Keratinocyte (primary cell): Measurements from ENCODE around the gene ARCN1. TPM values are rescaled to one million over a fixed set of nuclear protein-coding genes. Genes with fewer than 3 reads are reported as not detected.
A peak's percentile ranks its signal among the peaks of the same experiment; 100 is the strongest.

Source experiments
- DNase-seq: peaks from one replicate; pipeline ENCODE4 v3.0.0-alpha.2; 2011; ENCODE audit warnings: low read depth, missing footprints, low spot score
- FAIRE-seq: peaks from 2 replicates; lab custom pipeline; 2011; peaks lifted over from hg19 to GRCh38; lab: Jason Lieb, UNC
- H2AFZ ChIP-seq: 2 replicates; pipeline ENCODE4 v1.6.0; 2012; ENCODE audit warnings: low read length, control low read depth, inconsistent platforms; ENCODE audit not compliant: control insufficient read depth
- H3K27ac ChIP-seq: 2 replicates; pipeline ENCODE4 v1.5.1; 2011; ENCODE audit warnings: low read length; ENCODE audit not compliant: control insufficient read depth, insufficient read depth
- H3K27me3 ChIP-seq: 3 replicates; pipeline ENCODE4 v1.6.0; 2011; ENCODE audit warnings: low read length; ENCODE audit not compliant: control insufficient read depth, insufficient read depth; ENCODE audit errors: extremely low read depth
- H3K36me3 ChIP-seq, 2 experiments: 2 replicates in 1 of 2; 3 replicates in 1 of 2; pipeline ENCODE4 v1.5.1; 2011; ENCODE audit warnings: low read length in 2 of 2, mild to moderate bottlenecking in 1 of 2; ENCODE audit not compliant: control insufficient read depth in 2 of 2, insufficient read depth in 2 of 2; ENCODE audit errors: extremely low read depth in 1 of 2
- H3K4me1 ChIP-seq: 3 replicates; pipeline ENCODE4 v1.5.1; 2011; ENCODE audit warnings: low read length; ENCODE audit not compliant: control insufficient read depth, insufficient read depth; ENCODE audit errors: extremely low read depth
- H3K4me2 ChIP-seq: 3 replicates; pipeline ENCODE4 v1.6.0; 2011; ENCODE audit warnings: low read depth, low read length; ENCODE audit not compliant: control insufficient read depth, insufficient read depth; ENCODE audit errors: extremely low read depth
- H3K4me3 ChIP-seq, 3 experiments: fragments of 200-600 bp in 1 of 3; sonication (generic) in 1 of 3; 2 replicates in 2 of 3; 3 replicates in 1 of 3; pipeline ENCODE4 v1.5.1; 2011 to 2016; ENCODE audit warnings: low read length in 3 of 3, mild to moderate bottlenecking in 3 of 3, control low read depth in 2 of 3, inconsistent platforms in 1 of 3, low read depth in 1 of 3, mixed read lengths in 1 of 3, mixed run types in 1 of 3, moderate library complexity in 1 of 3; ENCODE audit not compliant: control insufficient read depth in 2 of 3, insufficient read depth in 2 of 3; ENCODE audit errors: extremely low read depth in 1 of 3
- H3K79me2 ChIP-seq: 2 replicates; pipeline ENCODE4 v1.6.0; 2012; ENCODE audit warnings: low read length; ENCODE audit not compliant: control insufficient read depth, insufficient read depth
- H3K9ac ChIP-seq: 3 replicates; pipeline ENCODE4 v1.6.0; 2011; ENCODE audit warnings: low read length; ENCODE audit not compliant: control insufficient read depth, insufficient read depth; ENCODE audit errors: extremely low read depth
- H3K9me1 ChIP-seq: 3 replicates; pipeline ENCODE4 v1.6.0; 2011; ENCODE audit warnings: low read length; ENCODE audit not compliant: control insufficient read depth, insufficient read depth; ENCODE audit errors: extremely low read depth
- H3K9me3 ChIP-seq: 2 replicates; pipeline ENCODE4 v1.5.1; 2012; ENCODE audit warnings: low read depth, low read length; ENCODE audit not compliant: control insufficient read depth
- H4K20me1 ChIP-seq: 3 replicates; pipeline ENCODE4 v1.6.0; 2011; ENCODE audit warnings: low read length; ENCODE audit not compliant: control insufficient read depth, insufficient read depth; ENCODE audit errors: extremely low read depth
- EZH2 ChIP-seq: IDR thresholded peaks from one replicate; pipeline ENCODE4 v1.6.1; 2012; ENCODE audit warnings: inconsistent platforms, mild to moderate bottlenecking, low read length, moderate library complexity
- dilution Hi-C: fragments of 300-500 bp; cut with MboI; formaldehyde crosslinking; loops from one replicate; pipeline ENCODE4 v1.7.0; 2020; ENCODE audit warnings: low sequenced_read_pairs; ENCODE audit not compliant: extremely low pct_ligation_motif_present
- polyA plus RNA-seq, 5 experiments: library from polyadenylated mRNA; depleted of rRNA in 3 of 5; stranded (reverse) in 3 of 5; stranded (forward) in 1 of 5; unstranded in 1 of 5; fragments of >200 nt; gene quantifications; 1 replicate in 1 of 5; 2 replicates in 3 of 5; 3 replicates in 1 of 5; pipeline versions ENCODE4 v1.2.1 to v1.2.3, GENCODE V29; 2011 to 2012; ENCODE audit warnings: missing spikeins in 2 of 5, low read depth in 1 of 5, low replicate concordance in 1 of 5
- TF ChIP-seq, protein P1 (sequence below), 3 experiments: IDR thresholded peaks in 1 of 3; conservative IDR thresholded peaks in 1 of 3; optimal IDR thresholded peaks in 1 of 3; 2 replicates in 2 of 3; 3 replicates in 1 of 3; pipeline versions ENCODE3 to v1.5.1; 2011; ENCODE audit warnings: low read length in 3 of 3, mild to moderate bottlenecking in 3 of 3, moderate library complexity in 2 of 3, control low read depth in 1 of 3, inconsistent platforms in 1 of 3; ENCODE audit not compliant: insufficient read depth in 2 of 3; ENCODE audit errors: extremely low read depth in 1 of 3

ARCN1 gene
- polyA plus RNA-seq, 1 donor (not counting 4 experiments of a cell fraction or from before 2014, with no cell fraction given): 150 TPM

DNA sequence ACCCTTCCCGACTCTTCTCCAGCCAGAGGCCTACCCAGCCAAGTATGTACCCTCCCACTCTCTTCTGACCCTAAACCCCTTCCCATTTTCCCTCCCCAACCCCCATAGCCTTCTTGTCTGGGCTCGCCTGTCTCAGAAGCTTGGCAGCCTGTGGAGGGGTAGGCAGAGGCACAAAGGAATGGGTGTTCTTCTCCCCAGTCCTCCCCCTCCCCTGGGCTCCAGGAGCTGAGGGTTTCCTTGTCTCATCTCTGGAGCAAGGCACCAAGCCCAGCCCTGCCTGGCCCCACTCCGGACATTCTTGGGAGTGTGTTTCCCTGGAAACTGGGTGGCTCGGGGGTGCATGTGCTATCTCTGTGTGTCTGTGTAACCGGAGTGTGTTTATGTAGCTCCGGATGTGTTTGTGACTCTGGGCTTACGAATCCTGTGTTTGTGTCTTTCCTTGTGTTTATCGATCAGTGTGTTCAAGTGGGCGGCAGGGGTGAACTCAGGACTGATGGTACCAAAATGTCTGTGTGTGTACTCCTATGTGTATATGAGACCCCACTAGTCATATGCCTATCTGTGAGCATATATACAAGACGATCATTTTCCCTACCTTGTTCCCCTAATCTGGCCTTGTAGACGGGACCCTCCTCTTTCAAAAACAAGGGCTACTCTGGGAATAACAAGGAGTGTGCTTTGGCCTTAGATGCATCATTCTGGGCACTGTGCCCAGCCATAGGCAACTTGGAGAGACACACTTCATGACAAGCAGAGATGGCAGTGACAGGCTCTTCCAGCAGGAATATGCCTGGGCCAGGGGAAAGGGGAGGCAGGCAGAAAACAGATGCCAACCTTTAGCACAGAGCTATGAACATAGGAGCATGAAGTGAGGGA is 46.1 kb downstream of the ARCN1 start:
- Histone ChIP-seq H3K9me1 (no peaks in the 10 kb centered on the region), H3K79me2 (peaks cover 7% of the 10 kb centered on the region), H3K27me3 (no peaks in the 10 kb centered on the region), H3K9ac (no peak overlapping the region), H3K4me3 (peak overlapping the region in 1 of 3 experiments; percentile 9), H3K27ac (peak overlapping the region; percentile 61), H3K36me3 (peaks cover 0 to 3% of the 10 kb centered on the region in 2 experiments), H4K20me1 (no peaks in the 10 kb centered on the region), H3K9me3 (no peaks in the 10 kb centered on the region), H3K4me1 (peaks cover 53% of the 10 kb centered on the region), H3K4me2 (peak overlapping the region; percentile 33), H2AFZ (no peak overlapping the region)
- TF ChIP-seq EZH2: no peak
- TF ChIP-seq, protein P1, sequence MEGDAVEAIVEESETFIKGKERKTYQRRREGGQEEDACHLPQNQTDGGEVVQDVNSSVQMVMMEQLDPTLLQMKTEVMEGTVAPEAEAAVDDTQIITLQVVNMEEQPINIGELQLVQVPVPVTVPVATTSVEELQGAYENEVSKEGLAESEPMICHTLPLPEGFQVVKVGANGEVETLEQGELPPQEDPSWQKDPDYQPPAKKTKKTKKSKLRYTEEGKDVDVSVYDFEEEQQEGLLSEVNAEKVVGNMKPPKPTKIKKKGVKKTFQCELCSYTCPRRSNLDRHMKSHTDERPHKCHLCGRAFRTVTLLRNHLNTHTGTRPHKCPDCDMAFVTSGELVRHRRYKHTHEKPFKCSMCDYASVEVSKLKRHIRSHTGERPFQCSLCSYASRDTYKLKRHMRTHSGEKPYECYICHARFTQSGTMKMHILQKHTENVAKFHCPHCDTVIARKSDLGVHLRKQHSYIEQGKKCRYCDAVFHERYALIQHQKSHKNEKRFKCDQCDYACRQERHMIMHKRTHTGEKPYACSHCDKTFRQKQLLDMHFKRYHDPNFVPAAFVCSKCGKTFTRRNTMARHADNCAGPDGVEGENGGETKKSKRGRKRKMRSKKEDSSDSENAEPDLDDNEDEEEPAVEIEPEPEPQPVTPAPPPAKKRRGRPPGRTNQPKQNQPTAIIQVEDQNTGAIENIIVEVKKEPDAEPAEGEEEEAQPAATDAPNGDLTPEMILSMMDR (optimal IDR thresholded peaks at IDR 0.05 in 1 of 3, IDR thresholded peaks at IDR 0.05 in 1 of 3, conservative IDR thresholded peaks at IDR 0.05 in 1 of 3; ENCODE audit: extremely low read depth in 1 of 3, insufficient read depth in 2 of 3, low read length in 3 of 3): no peak
- no peak for DNase-seq
- dilution Hi-C loops: no loop called here
- peak; percentile 66 for FAIRE-seq

DNA sequence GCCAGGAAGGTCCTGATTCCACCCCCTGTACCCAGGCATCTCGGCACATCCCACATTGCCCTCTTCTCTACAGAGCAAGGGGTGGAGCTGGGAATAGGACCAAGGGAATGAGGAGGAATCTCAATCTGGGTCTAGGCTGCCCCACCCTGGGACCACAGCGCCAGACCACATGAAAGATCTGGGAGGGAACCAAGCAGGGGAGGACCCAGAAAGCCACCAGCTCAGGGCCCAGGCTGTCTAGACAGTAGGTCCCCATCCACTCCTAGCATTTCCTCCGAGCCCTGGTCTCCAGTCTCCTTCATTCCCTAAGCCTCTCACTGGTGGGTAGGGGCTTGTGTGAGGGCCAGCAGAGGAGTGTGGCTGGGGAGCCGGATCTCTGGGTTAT is 46.8 kb downstream of the ARCN1 start:
- FAIRE-seq: no peak
- Histone ChIP-seq H3K9ac (no peak overlapping the region), H2AFZ (no peak overlapping the region), H3K36me3 (peaks cover 0 to 3% of the 10 kb centered on the region in 2 experiments), H3K4me2 (peak overlapping the region; percentile 33), H3K27me3 (no peaks in the 10 kb centered on the region), H3K9me1 (no peaks in the 10 kb centered on the region), H3K9me3 (no peaks in the 10 kb centered on the region), H3K4me1 (peaks cover 60% of the 10 kb centered on the region), H3K27ac (peak overlapping the region; percentile 61), H3K79me2 (peaks cover 9% of the 10 kb centered on the region), H3K4me3 (no peak overlapping the region), H4K20me1 (no peaks in the 10 kb centered on the region)
- DNase-seq: no peak
- TF ChIP-seq, protein P1 (optimal IDR thresholded peaks at IDR 0.05 in 1 of 3, IDR thresholded peaks at IDR 0.05 in 1 of 3, conservative IDR thresholded peaks at IDR 0.05 in 1 of 3; ENCODE audit: extremely low read depth in 1 of 3, insufficient read depth in 2 of 3, low read length in 3 of 3): no peak
- no peak for TF ChIP-seq EZH2
- dilution Hi-C loops: no loop called here
